DMS79 treated with DMSO at 0.1 percent for 48 hours (cell line): ENCODE results near the gene CDK11B.

Experiments used
- DNase-seq: peaks from one replicate; lab custom pipeline; 2025; lab: John Stamatoyannopoulos, UW

The CDK11B gene

DNA sequence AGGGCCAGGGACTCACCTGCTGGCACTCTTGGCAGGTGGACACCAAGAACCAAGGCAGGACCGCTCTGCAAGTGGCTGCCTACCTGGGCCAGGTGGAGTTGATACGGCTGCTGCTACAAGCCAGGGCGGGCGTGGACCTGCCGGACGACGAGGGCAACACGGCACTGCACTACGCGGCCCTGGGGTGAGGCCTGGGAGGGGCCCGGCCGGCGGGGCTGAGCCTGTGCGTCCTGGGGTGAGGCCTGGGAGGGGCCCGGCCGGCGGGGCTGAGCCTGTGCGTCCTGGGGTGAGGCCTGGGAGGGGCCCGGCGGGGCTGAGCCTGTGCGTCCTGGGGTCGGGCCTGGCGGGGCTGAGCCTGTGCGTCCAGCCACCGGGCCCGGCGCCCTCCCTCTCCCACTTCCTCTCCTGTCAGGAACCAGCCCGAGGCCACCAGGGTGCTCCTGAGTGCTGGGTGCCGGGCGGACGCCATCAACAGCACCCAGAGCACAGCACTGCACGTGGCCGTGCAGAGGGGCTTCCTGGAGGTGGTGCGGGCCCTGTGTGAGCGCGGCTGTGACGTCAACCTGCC, 31.5 kb downstream of the CDK11B start:
- no peak for DNase-seq

GRCh38 chr1:1626207-1627141, 32.3 kb downstream of the CDK11B start:
- DNase-seq: no peak

DNA sequence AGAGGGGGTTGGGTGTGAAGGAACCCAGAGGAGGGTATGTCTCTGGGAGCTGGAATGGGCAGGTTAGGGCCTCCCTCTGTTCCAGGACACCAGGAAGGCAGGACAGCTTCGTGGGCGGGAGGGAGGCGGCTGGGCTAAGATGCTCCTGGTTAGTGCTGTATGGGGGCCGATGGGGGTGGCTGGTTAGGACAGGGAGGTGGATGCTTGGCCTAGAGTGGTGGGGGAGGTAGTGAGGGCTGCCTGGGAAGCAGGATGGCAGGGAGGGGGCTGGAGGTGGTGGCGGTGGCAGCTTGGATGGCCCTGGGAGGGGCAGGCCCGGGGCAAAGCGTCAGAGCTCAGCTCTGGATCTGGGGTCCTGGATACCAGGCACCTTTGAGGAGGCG, 33.0 kb downstream of the CDK11B start:
- DNase-seq: no peak

GRCh38 chr1:1625404-1625775, 33.4 kb downstream of the CDK11B start:
- no peak for DNase-seq

DNA sequence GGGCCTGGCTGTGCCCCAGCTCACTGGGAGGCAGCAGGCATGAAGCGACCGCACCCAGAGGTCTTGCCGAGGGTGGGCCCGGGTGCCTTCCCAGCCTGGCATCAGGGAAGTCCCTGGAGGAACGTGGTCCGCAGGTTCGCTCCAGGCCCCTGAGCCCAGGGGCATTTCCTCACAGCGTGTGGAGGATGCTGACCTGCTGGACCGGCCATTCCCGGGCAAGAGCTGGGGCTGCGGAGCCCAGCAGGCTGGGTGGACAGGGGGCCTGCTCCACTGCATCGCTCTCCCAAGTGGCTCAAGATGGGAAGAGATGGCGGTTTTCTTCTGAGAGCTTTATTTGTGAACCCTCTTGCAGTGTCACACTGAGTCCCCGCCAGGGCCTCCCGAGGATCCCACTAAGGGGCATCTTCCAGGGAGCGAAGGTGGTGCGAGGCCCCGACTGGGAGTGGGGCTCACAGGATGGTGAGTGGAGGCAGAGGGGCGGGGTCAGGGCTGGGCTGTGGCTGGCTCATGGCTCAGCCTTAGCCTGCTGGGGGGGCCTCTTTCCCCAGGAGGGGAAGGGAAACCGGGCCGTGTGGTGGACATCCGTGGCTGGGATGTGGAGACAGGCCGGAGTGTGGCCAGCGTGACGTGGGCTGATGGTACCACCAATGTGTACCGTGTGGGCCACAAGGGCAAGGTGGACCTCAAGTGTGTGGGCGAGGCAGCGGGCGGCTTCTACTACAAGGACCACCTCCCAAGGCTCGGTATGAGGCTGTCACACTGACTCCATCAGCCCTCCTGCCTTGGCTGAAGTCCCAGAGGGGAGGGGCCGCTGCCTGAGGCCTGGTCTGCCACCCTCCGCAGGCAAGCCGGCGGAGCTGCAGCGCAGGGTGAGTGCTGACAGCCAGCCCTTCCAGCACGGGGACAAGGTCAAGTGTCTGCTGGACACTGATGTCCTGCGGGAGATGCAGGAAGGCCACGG, 34.1 kb downstream of the CDK11B start:
- no peak for DNase-seq

DNA sequence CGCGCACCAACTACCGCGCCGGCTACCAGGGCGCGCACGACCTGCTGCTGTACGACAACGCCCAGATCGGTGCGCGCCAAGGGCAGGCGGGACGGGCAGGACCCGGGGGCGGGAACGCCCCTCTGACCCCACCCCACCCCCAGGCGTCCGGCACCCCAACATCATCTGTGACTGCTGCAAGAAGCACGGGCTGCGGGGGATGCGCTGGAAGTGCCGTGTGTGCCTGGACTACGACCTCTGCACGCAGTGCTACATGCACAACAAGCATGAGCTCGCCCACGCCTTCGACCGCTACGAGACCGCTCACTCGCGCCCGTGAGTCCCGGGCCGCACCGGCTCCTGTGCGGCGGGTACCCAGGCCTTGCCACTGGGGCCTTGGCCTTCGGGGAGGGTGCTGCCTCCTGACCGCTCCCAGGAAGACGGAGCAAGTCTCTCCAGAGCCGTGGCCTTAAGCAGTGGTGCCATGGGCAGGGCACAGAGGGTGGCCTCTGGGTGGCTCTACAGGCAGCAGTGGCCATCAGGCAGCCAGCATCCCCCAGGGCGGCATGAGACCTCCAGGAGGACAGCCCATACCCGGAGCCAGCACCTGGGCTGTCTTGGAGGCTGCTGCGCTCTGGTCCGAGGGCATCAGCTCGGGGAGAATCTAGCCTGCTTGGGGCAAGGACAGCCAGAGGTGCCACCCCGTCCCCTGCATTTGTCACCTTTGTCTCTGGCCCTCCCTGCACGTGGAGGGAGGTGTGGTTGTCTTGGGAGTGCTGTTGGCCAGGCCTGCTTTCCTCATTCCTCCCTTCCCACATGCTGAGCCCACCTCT, 35.0 kb downstream of the CDK11B start:
- no peak for DNase-seq

- no peak for DNase-seq
Observed at GRCh38 chr1:1623181-1623630, 35.6 kb downstream of the CDK11B start.

GRCh38 chr1:1622788-1623094, 36.1 kb downstream of the CDK11B start:
- DNase-seq: no peak

DNA sequence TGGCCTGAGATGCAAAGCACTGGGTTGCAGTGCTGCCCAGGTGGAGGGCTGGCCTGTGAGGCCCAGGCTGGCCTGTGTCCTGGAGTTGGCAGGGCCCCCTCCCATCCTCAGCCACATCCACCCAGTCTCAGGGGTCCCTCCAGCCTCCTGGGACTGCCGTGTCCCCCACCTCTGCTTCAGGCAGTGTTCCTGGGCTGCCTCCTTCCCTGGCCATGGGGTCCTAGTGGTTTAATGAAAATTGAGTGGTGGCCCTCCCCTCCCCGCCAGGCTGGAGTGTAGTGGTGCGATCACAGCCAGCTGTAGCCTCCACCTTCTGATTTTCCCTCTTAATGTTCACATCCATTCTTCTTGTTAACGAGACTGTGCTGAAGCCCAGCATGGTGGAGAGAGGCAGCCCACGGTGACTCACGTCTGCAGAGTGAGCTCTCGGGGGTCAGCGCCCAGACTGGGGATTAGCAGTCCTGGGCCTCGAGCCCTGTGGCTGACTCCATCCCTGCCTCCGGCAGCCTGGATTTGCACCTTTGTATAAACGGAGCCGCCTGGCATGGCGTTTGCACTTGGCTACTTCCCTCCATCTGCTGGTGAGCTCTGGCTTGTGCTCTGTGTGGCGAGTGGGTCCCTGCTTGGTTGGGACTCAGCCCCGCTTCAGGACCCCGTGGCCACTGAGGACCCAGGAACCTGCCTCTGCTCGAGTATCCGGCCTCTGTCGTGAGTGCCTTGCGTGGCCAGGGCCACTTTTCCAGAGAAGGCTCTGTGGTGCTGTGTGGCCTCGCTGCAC, 36.6 kb downstream of the CDK11B start:
- DNase-seq: no peak

- DNase-seq: no peak
Observed at GRCh38 chr1:1621173-1622009, 37.4 kb downstream of the CDK11B start.

DNA sequence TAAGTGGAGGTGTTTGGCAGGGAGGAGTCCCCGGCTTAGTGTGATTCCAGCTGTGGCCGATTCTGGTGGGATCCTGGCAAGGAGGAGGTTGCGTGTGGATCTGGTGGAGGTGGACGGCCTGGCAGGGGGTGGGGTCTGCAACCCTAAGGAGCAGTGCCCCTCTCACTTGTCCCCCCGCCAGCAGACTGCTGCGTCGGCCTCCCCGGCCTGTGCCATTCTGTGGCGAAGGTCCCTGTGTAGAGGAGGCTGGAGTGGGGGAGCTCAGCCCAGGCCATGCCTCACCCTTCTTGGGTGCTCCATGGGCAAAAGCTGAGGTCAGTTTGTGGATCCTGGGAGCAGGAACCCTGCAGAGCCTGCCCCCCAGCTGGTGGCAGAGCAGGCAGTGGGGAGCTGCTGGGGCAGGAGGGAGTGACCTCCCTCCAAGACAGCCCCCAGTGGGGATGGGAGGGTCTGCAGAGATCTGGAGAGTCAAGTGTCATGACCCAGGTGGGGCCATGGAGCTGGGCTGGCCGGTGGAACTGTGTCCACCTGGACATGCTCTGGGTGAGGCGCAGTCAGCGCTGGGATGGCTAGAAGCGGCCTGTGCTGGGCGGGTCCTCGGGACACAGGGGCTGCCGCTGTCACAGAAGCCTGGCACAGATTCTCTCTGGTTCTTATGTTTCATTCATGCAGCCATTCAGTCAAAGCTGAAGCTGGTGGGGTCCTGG, 38.2 kb downstream of the CDK11B start:
- no peak for DNase-seq

DNA sequence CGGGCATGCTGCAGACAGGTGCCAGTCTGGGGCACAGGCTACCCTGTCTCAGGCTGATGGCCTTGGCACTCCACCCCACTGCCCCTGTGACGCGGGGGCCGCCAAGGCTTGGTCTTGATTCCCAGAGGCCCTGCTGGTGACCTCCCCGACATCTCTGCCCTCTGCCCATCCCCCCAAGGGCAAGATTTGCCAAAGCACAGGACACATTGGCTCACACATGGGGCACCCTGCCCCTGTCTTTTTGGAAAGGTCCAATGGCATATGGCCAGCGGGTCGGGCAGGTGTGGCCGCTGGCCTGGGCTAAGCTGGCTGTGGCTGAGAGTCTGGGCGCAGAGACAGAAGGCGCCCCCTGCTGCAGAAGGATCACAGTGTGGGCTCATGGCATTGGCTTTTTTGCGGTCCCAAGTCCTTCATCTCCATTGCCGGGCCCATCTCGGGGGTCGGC, 38.9 kb downstream of the CDK11B start:
- no peak for DNase-seq

- DNase-seq: no peak
Observed at GRCh38 chr1:1618396-1619068, 40.3 kb downstream of the CDK11B start.

GRCh38 chr1:1617925-1618324, 40.9 kb downstream of the CDK11B start:
- DNase-seq: no peak

DNA sequence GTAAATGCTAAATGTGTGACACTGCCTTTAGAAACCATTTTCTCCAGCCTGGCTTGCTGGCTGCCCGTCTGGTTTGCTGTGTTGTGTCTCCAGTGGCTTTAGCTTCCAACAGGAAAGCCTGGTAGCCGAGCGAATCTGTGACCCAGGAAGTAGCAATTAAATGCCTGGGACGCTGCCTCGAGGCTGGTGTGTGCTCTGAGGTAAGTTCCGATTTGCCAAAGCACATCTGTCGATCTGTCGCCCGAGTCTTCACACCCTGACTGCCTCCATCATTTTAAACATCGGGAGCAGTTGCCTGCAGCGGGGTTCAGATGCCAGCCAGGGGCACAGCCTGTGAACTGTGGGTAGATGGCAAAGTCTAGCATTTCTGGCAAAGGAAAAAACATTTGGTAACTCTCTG, 41.3 kb downstream of the CDK11B start:
- DNase-seq: no peak

GRCh38 chr1:1616838-1617237, 42.0 kb downstream of the CDK11B start:
- DNase-seq: no peak

GRCh38 chr1:1616045-1616790, 42.6 kb downstream of the CDK11B start:
- no peak for DNase-seq
